ENCODE results near the gene MYO1B. TPM values are rescaled to one million over a fixed set of nuclear protein-coding genes. Genes with fewer than 3 reads are reported as not detected.

MYO1B gene
- total and polyA plus RNA-seq, 2 of the 4 experiments (the other 2 are of a cell fraction) = 57.2 to 116 TPM

DNA sequence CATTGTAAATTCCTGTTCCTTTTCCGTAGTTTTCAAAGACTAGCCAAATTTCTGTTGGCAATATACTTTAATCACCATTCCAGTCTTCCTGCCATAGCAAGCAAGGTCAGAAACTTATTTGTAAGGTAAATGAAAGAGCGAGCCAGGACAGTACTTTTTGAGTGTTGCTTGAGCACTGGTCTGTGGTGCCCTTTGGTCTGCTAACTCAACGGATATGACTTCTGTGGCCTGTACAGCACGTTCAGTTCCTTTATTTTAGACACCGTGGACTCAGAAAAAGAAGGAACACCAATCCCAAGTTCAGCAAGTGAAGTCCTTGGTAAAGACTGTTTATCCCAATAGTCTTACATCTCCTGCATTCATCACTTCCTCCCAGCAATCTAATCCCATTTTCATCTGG, 166.3 kb downstream of the MYO1B start:
- H3K14ac ChIP-seq (replicated peaks; ENCODE audit: low read depth, low read length) = no peak overlapping the region
- no peak overlapping the region for H3K23ac ChIP-seq (ENCODE audit: low read depth, low read length)
- peaks cover 9% of the 10 kb centered on the region; the same call in 1 of the 2 replicates for H3K9me1 ChIP-seq (ENCODE audit: insufficient read depth, low read length)
- H4K8ac ChIP-seq (ENCODE audit: low read depth in 2 of 2, low read length in 2 of 2) = peak overlapping the region in 1 of 2 experiments; percentile 22; a peak in 1 of 4 replicates
- no peaks in the 10 kb centered on the region for H3K9me3 ChIP-seq (ENCODE audit: control insufficient read depth, insufficient read depth, low read length)
- peaks cover 3 to 17% of the 10 kb centered on the region in 2 experiments; a peak in 2 of 4 replicates for H3K79me1 ChIP-seq (ENCODE audit: low read depth in 1 of 2, low read length in 2 of 2)
- ChIA-PET CTCF (interaction anchor here (1.3 kb wide), 1 partner anchor 89 kb away, joined by 6 read pairs; no protein-coding TSS in a partner anchor), POLR2A (ENCODE audit: unreplicated experiment) (interaction anchor here (0.5 kb wide), 1 partner anchor 78 kb away, joined by 3 read pairs; no protein-coding TSS in a partner anchor)
- H3K9ac ChIP-seq (ENCODE audit: low read depth, low read length) = 0 out of 2 replicates have a peak overlapping the region, but pooled peaks have one; percentile 1
- peak overlapping the region; percentile 67; the same call in 1 of the 2 replicates for H2BK20ac ChIP-seq (ENCODE audit: low read depth, low read length)
- H2BK120ac ChIP-seq (ENCODE audit: low read depth, low read length) = peak overlapping the region; percentile 51; the same call in 1 of the 2 replicates
- H3K18ac ChIP-seq (ENCODE audit: low read depth, low read length) = peak overlapping the region; percentile 72
- no peak overlapping the region for H2BK15ac ChIP-seq (ENCODE audit: low read depth, low read length)
- no peak overlapping the region for H3K4me3 ChIP-seq (ENCODE audit: insufficient read depth, low read depth, low read length)
- H3K36me3 ChIP-seq (ENCODE audit: control insufficient read depth, insufficient read depth, low read length) = peaks cover 48% of the 10 kb centered on the region
- dilution Hi-C loops (cut with HindIII; ENCODE audit: low sequenced_read_pairs, unreplicated experiment) = no loop called here
- intact Hi-C loops (cut with micrococcal nuclease) = loop anchor here (5.0 kb wide), 1 partner anchor 164 kb away; the partner anchor contains the start of gene MYO1B
- peak overlapping the region; percentile 58 for H4K91ac ChIP-seq (ENCODE audit: insufficient read depth, low read depth, low read length)
- peak overlapping the region; percentile 71 for H2BK5ac ChIP-seq (ENCODE audit: low read depth, low read length, poor library complexity, severe bottlenecking)
- WGBS, 2 experiments (ENCODE audit: extremely low coverage in 2 of 2, insufficient read length in 1 of 2) = 67% methylated on average over 3 of the region's 5 CpGs; no CpG with 5 or more reads in 1 of the 2 experiments
- H3K4me1 ChIP-seq (ENCODE audit: control insufficient read depth, insufficient read depth, low read length) = peaks cover 7% of the 10 kb centered on the region
- H3K4ac ChIP-seq (ENCODE audit: low read depth, low read length) = peak overlapping the region; percentile 24; the same call in 1 of the 2 replicates
- BruUV-seq (replicated peaks) = no TSS peak
- H3K4me2 ChIP-seq (ENCODE audit: low read depth, low read length) = no peak overlapping the region; the same call in 1 of the 2 replicates
- ATAC-seq (ENCODE audit: low read depth) (peak; percentile 42), DNase-seq (peak; percentile 23)
- H2AK9ac ChIP-seq (replicated peaks; ENCODE audit: low read depth, low read length, poor library complexity) = no peak overlapping the region
- TF ChIP-seq MAFK (IDR thresholded peaks at IDR 0.05; ENCODE audit: low read depth, low read length) (no peak), RCOR1 (IDR thresholded peaks at IDR 0.05; ENCODE audit: insufficient replicate concordance, low read length) (no peak), CHD1 (IDR thresholded peaks at IDR 0.05; ENCODE audit: low read depth, low read length) (no peak), POLR2A (IDR thresholded peaks at IDR 0.05; ENCODE audit: low read depth, low read length) (no peak), SMC3 (IDR thresholded peaks at IDR 0.05; ENCODE audit: low read depth, low read length) (no peak), RAD21 (IDR thresholded peaks at IDR 0.05; ENCODE audit: low read length) (no peak), MXI1 (IDR thresholded peaks at IDR 0.05; ENCODE audit: borderline replicate concordance, low read depth, low read length) (no peak), FOS (IDR thresholded peaks at IDR 0.05; ENCODE audit: low read depth, low read length) (no peak), BHLHE40 (IDR thresholded peaks at IDR 0.05; ENCODE audit: low read depth, low read length) (no peak), RFX5 (IDR thresholded peaks at IDR 0.05; ENCODE audit: low read depth, low read length) (no peak)
- TF ChIP-seq, protein P1, sequence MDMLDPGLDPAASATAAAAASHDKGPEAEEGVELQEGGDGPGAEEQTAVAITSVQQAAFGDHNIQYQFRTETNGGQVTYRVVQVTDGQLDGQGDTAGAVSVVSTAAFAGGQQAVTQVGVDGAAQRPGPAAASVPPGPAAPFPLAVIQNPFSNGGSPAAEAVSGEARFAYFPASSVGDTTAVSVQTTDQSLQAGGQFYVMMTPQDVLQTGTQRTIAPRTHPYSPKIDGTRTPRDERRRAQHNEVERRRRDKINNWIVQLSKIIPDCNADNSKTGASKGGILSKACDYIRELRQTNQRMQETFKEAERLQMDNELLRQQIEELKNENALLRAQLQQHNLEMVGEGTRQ (IDR thresholded peaks at IDR 0.05; ENCODE audit: low read depth, low read length) = no peak
- TF ChIP-seq, protein P2, sequence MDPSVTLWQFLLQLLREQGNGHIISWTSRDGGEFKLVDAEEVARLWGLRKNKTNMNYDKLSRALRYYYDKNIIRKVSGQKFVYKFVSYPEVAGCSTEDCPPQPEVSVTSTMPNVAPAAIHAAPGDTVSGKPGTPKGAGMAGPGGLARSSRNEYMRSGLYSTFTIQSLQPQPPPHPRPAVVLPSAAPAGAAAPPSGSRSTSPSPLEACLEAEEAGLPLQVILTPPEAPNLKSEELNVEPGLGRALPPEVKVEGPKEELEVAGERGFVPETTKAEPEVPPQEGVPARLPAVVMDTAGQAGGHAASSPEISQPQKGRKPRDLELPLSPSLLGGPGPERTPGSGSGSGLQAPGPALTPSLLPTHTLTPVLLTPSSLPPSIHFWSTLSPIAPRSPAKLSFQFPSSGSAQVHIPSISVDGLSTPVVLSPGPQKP (IDR thresholded peaks at IDR 0.05; ENCODE audit: borderline replicate concordance, low read depth, low read length) = no peak
- H2AK5ac ChIP-seq (ENCODE audit: low read depth, low read length) = no peak overlapping the region
- H3K27me3 ChIP-seq (ENCODE audit: control insufficient read depth, insufficient read depth, low read length) = no peaks in the 10 kb centered on the region
- no peak overlapping the region for H2AFZ ChIP-seq (replicated peaks; ENCODE audit: low read length, poor library complexity)
- H3K27ac ChIP-seq (ENCODE audit: insufficient read depth, low read length) = peak overlapping the region; percentile 61; the same call in 1 of the 2 replicates
- no peak overlapping the region; the same call in 1 of the 2 replicates for H3K56ac ChIP-seq (ENCODE audit: extremely low read depth, insufficient read depth, low read length)
- in situ Hi-C loops (cut with MboI; ENCODE audit: low sequenced_read_pairs) = no loop called here
- peak overlapping the region; percentile 71 for H4K5ac ChIP-seq (ENCODE audit: low read depth, low read length)
- no peaks in the 10 kb centered on the region for H4K20me1 ChIP-seq (ENCODE audit: insufficient read depth, low read length)

All from IMR-90 (cell line).